Bronchial epithelial cell (primary cell): ENCODE results near the gene GADL1. TPM values are rescaled to one million over a fixed set of nuclear protein-coding genes. Genes with fewer than 3 reads are reported as not detected.
A peak's percentile ranks its signal among the peaks of the same experiment; 100 is the strongest.

ENCODE experiments used
- DNase-seq: peaks from one replicate; pipeline ENCODE4 v3.0.0-alpha.2; 2010; ENCODE audit warnings: low read depth
- FAIRE-seq: peaks from 2 replicates; lab custom pipeline; 2011; peaks lifted over from hg19 to GRCh38; lab: Jason Lieb, UNC
- H3K27me3 ChIP-seq: 2 replicates; pipeline ENCODE4 v1.5.1; 2011; ENCODE audit warnings: low read length; ENCODE audit not compliant: control insufficient read depth, insufficient read depth
- H3K36me3 ChIP-seq: 2 replicates; pipeline ENCODE4 v1.5.1; 2011; ENCODE audit warnings: low read length; ENCODE audit not compliant: control insufficient read depth, insufficient read depth
- H3K4me3 ChIP-seq: 2 replicates; pipeline ENCODE4 v1.5.1; 2011; ENCODE audit warnings: mild to moderate bottlenecking, low read depth, low read length, control low read depth
- CTCF ChIP-seq: IDR thresholded peaks from 2 replicates; pipeline ENCODE4 v1.5.1; 2011; ENCODE audit warnings: mild to moderate bottlenecking, moderate library complexity, low read length, control low read depth, inconsistent platforms; ENCODE audit not compliant: insufficient read depth, severe bottlenecking
- total RNA-seq: library from RNA; depleted of rRNA; stranded (reverse); fragments of >200 nt; gene quantifications from 2 replicates; pipeline ENCODE4 v1.2.1, GENCODE V29; 2014

GADL1 gene
- total RNA-seq, 1 donor from 2014 or later = not detected

- DNase-seq (peak; percentile 83), FAIRE-seq (no peak)
- Histone ChIP-seq H3K36me3 (no peaks in the 10 kb centered on the region), H3K27me3 (no peaks in the 10 kb centered on the region), H3K4me3 (no peak overlapping the region)
- TF ChIP-seq CTCF = no peak
These were observed 145.2 kb downstream of the GADL1 start for GRCh38 chr3:30749230-30749629.

GRCh38 chr3:30747771-30748281, 146.6 kb downstream of the GADL1 start:
- DNase-seq = peak; percentile 80
- H3K4me3 ChIP-seq = no peak overlapping the region
- no peaks in the 10 kb centered on the region for H3K36me3 ChIP-seq
- H3K27me3 ChIP-seq = no peaks in the 10 kb centered on the region
- no peak for FAIRE-seq
- TF ChIP-seq CTCF = peak; percentile 51

- no peak for FAIRE-seq
These were observed 150.7 kb downstream of the GADL1 start for GRCh38 chr3:30743641-30744317.

GRCh38 chr3:30742796-30743619, 151.5 kb downstream of the GADL1 start:
- FAIRE-seq = no peak
- no peaks in the 10 kb centered on the region for H3K27me3 ChIP-seq
- no peak for DNase-seq
- no peak for TF ChIP-seq CTCF
- H3K4me3 ChIP-seq = no peak overlapping the region
- no peaks in the 10 kb centered on the region for H3K36me3 ChIP-seq

More at GRCh38 chr3:30743641-30744317, 150.7 kb downstream of the GADL1 start:
- Histone ChIP-seq H3K27me3 (no peaks in the 10 kb centered on the region), H3K36me3 (no peaks in the 10 kb centered on the region), H3K4me3 (no peak overlapping the region)
- TF ChIP-seq CTCF = no peak
- no peak for DNase-seq

GRCh38 chr3:30741889-30742288, 152.6 kb downstream of the GADL1 start:
- H3K27me3 ChIP-seq = no peaks in the 10 kb centered on the region
- no peak for DNase-seq
- FAIRE-seq = no peak
- no peak overlapping the region for H3K4me3 ChIP-seq
- no peak for TF ChIP-seq CTCF
- H3K36me3 ChIP-seq = no peaks in the 10 kb centered on the region
